HG02981 (cell line): ENCODE results near the gene CCS.
"Not testable (repeated sequence)": the region's sequence is repeated elsewhere in the genome, so short reads cannot be mapped to it uniquely, and the experiment has no call there.

Experiments used
- ATAC-seq: cut with Tn5 transposase; IDR thresholded peaks from one replicate; pipeline ENCODE4 v1.9.1; 2021; ENCODE audit warnings: mild to moderate bottlenecking, moderate library complexity; ENCODE audit not compliant: unreplicated experiment

Gene CCS

GRCh38 chr11:66592457-66593302, at the start of gene CCS, which contains the start of gene CCDC87:
Gene CCS, plus strand, starts transcription at chr11:66593185. Its CDS starts 77 bp downstream, at chr11:66593262.
Gene CCDC87, minus strand, starts transcription at chr11:66593063. Its CDS starts 48 bp downstream, at chr11:66593015.
- peak; percentile 93 for ATAC-seq

- no peak for ATAC-seq
These were observed 49.5 kb upstream of the CCS start for GRCh38 chr11:66543263-66544107.

- ATAC-seq = not testable (repeated sequence)
These were observed 48.0 kb upstream of the CCS start for GRCh38 chr11:66544952-66545351.

- ATAC-seq = peak; percentile 78
These were observed 47.2 kb upstream of the CCS start, which contains the start of gene ZDHHC24 for GRCh38 chr11:66545701-66546367. Gene ZDHHC24, minus strand, starts transcription at chr11:66546048. Its CDS starts 45 bp downstream, at chr11:66546003.

GRCh38 chr11:66546368-66546965, 46.5 kb upstream of the CCS start, which contains the start of gene ACTN3:
Gene ACTN3, plus strand, starts transcription at chr11:66546903. Its CDS starts 35 bp downstream, at chr11:66546938.
- ATAC-seq = no peak

GRCh38 chr11:66546966-66547661, 45.9 kb upstream of the CCS start:
- ATAC-seq = no peak

GRCh38 chr11:66547662-66548009, 45.3 kb upstream of the CCS start:
- no peak for ATAC-seq

- ATAC-seq = no peak
These were observed 44.9 kb upstream of the CCS start for GRCh38 chr11:66548041-66548440.

- ATAC-seq = no peak
These were observed 44.0 kb upstream of the CCS start for GRCh38 chr11:66548774-66549630.

GRCh38 chr11:66549696-66550095, 43.3 kb upstream of the CCS start:
- no peak for ATAC-seq

- ATAC-seq = no peak
These were observed 42.1 kb upstream of the CCS start for GRCh38 chr11:66550887-66551286.

GRCh38 chr11:66554602-66555001, 38.4 kb upstream of the CCS start:
- ATAC-seq = no peak

- ATAC-seq = no peak
These were observed 37.6 kb upstream of the CCS start for GRCh38 chr11:66555416-66555815.

- no peak for ATAC-seq
These were observed 36.9 kb upstream of the CCS start for GRCh38 chr11:66556086-66556485.

GRCh38 chr11:66557733-66558326, 35.2 kb upstream of the CCS start:
- no peak for ATAC-seq

- ATAC-seq = no peak
These were observed 33.7 kb upstream of the CCS start for GRCh38 chr11:66559142-66559865.

- no peak for ATAC-seq
These were observed 32.9 kb upstream of the CCS start for GRCh38 chr11:66559866-66560676.
